HEK293 (cell line): ENCODE results near the gene THSD7A.

Experiments used
- BCL11A ChIP-seq: fragments of 450-650 bp; formaldehyde crosslinking; IDR thresholded peaks from 2 replicates; pipeline ENCODE4 v1.5.1; 2016; ENCODE audit warnings: low read depth, missing biosample characterization, missing genetic modification characterization
- ZNF121 ChIP-seq: fragments of 450-650 bp; formaldehyde crosslinking; IDR thresholded peaks from 2 replicates; pipeline ENCODE4 v1.5.1; 2016; ENCODE audit warnings: missing biosample characterization, missing genetic modification characterization
- ZNF274 ChIP-seq, 2 experiments: fragments of 200-500 bp in 1 of 2; fragments of 450-650 bp in 1 of 2; sonication (Bioruptor generic) in 1 of 2; formaldehyde crosslinking in 1 of 2; IDR thresholded peaks; 2 replicates each; pipeline versions ENCODE4 v1.5.1 to v1.6.1; 2014 to 2016; ENCODE audit warnings: borderline replicate concordance in 1 of 2, inconsistent platforms in 1 of 2, low read length in 1 of 2, missing biosample characterization in 1 of 2, missing genetic modification characterization in 1 of 2
- ZNF510 ChIP-seq: fragments of 450-650 bp; formaldehyde crosslinking; IDR thresholded peaks from 2 replicates; pipeline ENCODE4 v1.5.1; 2018; ENCODE audit warnings: mild to moderate bottlenecking, missing genetic modification characterization, missing biosample characterization; ENCODE audit not compliant: insufficient replicate concordance
- ZNF660 ChIP-seq: fragments of 450-650 bp; IDR thresholded peaks from 2 replicates; pipeline ENCODE4 v1.5.1; 2018; ENCODE audit warnings: missing biosample characterization, mild to moderate bottlenecking, missing genetic modification characterization
- ZNF768 ChIP-seq: fragments of 450-650 bp; formaldehyde crosslinking; IDR thresholded peaks from 2 replicates; pipeline ENCODE4 v1.5.1; 2018; ENCODE audit warnings: missing biosample characterization, mild to moderate bottlenecking, missing genetic modification characterization
- TF ChIP-seq, protein P1 (sequence below): fragments of 450-650 bp; formaldehyde crosslinking; IDR thresholded peaks from 2 replicates; pipeline ENCODE4 v1.5.1; 2016; ENCODE audit warnings: missing biosample characterization, missing genetic modification characterization
- TF ChIP-seq, protein P2 (sequence below): fragments of 450-650 bp; formaldehyde crosslinking; IDR thresholded peaks from 2 replicates; pipeline ENCODE4 v1.5.1; 2017; ENCODE audit warnings: missing biosample characterization, missing genetic modification characterization
- TF ChIP-seq, protein P3 (sequence below): fragments of 450-650 bp; formaldehyde crosslinking; IDR thresholded peaks from 2 replicates; pipeline ENCODE4 v1.5.1; 2016; ENCODE audit warnings: missing biosample characterization, missing genetic modification characterization
- TF ChIP-seq, protein P4 (sequence below): fragments of 450-650 bp; formaldehyde crosslinking; IDR thresholded peaks from 2 replicates; pipeline ENCODE4 v1.5.1; 2016; ENCODE audit warnings: missing biosample characterization, missing genetic modification characterization
- TF ChIP-seq, protein P5 (sequence below): fragments of 450-650 bp; formaldehyde crosslinking; IDR thresholded peaks from 2 replicates; pipeline ENCODE4 v1.5.1; 2016; ENCODE audit warnings: missing biosample characterization, missing genetic modification characterization

DNA sequence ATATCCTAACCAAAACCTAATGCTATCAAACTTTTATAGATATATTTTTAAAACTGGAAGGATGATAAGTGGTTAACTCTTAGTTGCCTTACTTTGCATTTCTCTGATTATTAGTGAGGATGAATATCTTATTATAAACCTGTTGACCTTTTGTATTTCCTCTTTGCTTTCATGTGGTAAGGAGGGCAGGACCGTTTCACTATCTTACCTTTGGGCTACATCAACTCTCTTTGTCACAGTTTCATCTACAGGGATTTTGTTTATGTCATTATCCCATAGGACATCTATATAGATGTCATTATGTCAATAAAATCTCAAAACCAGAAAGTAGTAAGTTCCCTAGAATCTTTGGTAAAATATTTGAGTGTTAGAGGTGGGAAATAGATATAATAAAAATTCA, 219.3 kb downstream of the THSD7A start:
- TF ChIP-seq ZNF510 (tag by site-specific recombination) (no peak), BCL11A (tag by site-specific recombination) (no peak), ZNF274 (IDR thresholded peaks at IDR 0.05; ENCODE audit: low read length) (no peak), ZNF274 (tag by site-specific recombination; IDR thresholded peaks at IDR 0.05; ENCODE audit: borderline replicate concordance) (no peak), ZNF660 (no peak), ZNF768 (tag by site-specific recombination) (no peak), ZNF121 (tag by site-specific recombination) (no peak)
- TF ChIP-seq, protein P1, sequence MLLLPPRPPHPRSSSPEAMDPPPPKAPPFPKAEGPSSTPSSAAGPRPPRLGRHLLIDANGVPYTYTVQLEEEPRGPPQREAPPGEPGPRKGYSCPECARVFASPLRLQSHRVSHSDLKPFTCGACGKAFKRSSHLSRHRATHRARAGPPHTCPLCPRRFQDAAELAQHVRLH (tag by site-specific recombination), result no peak
- TF ChIP-seq, protein P2, sequence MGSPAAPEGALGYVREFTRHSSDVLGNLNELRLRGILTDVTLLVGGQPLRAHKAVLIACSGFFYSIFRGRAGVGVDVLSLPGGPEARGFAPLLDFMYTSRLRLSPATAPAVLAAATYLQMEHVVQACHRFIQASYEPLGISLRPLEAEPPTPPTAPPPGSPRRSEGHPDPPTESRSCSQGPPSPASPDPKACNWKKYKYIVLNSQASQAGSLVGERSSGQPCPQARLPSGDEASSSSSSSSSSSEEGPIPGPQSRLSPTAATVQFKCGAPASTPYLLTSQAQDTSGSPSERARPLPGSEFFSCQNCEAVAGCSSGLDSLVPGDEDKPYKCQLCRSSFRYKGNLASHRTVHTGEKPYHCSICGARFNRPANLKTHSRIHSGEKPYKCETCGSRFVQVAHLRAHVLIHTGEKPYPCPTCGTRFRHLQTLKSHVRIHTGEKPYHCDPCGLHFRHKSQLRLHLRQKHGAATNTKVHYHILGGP, result no peak
- TF ChIP-seq, protein P3, sequence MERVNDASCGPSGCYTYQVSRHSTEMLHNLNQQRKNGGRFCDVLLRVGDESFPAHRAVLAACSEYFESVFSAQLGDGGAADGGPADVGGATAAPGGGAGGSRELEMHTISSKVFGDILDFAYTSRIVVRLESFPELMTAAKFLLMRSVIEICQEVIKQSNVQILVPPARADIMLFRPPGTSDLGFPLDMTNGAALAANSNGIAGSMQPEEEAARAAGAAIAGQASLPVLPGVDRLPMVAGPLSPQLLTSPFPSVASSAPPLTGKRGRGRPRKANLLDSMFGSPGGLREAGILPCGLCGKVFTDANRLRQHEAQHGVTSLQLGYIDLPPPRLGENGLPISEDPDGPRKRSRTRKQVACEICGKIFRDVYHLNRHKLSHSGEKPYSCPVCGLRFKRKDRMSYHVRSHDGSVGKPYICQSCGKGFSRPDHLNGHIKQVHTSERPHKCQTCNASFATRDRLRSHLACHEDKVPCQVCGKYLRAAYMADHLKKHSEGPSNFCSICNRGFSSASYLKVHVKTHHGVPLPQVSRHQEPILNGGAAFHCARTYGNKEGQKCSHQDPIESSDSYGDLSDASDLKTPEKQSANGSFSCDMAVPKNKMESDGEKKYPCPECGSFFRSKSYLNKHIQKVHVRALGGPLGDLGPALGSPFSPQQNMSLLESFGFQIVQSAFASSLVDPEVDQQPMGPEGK (tag by site-specific recombination), result no peak
- TF ChIP-seq, protein P4, sequence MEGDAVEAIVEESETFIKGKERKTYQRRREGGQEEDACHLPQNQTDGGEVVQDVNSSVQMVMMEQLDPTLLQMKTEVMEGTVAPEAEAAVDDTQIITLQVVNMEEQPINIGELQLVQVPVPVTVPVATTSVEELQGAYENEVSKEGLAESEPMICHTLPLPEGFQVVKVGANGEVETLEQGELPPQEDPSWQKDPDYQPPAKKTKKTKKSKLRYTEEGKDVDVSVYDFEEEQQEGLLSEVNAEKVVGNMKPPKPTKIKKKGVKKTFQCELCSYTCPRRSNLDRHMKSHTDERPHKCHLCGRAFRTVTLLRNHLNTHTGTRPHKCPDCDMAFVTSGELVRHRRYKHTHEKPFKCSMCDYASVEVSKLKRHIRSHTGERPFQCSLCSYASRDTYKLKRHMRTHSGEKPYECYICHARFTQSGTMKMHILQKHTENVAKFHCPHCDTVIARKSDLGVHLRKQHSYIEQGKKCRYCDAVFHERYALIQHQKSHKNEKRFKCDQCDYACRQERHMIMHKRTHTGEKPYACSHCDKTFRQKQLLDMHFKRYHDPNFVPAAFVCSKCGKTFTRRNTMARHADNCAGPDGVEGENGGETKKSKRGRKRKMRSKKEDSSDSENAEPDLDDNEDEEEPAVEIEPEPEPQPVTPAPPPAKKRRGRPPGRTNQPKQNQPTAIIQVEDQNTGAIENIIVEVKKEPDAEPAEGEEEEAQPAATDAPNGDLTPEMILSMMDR (tag by site-specific recombination), result no peak
- TF ChIP-seq, protein P5, sequence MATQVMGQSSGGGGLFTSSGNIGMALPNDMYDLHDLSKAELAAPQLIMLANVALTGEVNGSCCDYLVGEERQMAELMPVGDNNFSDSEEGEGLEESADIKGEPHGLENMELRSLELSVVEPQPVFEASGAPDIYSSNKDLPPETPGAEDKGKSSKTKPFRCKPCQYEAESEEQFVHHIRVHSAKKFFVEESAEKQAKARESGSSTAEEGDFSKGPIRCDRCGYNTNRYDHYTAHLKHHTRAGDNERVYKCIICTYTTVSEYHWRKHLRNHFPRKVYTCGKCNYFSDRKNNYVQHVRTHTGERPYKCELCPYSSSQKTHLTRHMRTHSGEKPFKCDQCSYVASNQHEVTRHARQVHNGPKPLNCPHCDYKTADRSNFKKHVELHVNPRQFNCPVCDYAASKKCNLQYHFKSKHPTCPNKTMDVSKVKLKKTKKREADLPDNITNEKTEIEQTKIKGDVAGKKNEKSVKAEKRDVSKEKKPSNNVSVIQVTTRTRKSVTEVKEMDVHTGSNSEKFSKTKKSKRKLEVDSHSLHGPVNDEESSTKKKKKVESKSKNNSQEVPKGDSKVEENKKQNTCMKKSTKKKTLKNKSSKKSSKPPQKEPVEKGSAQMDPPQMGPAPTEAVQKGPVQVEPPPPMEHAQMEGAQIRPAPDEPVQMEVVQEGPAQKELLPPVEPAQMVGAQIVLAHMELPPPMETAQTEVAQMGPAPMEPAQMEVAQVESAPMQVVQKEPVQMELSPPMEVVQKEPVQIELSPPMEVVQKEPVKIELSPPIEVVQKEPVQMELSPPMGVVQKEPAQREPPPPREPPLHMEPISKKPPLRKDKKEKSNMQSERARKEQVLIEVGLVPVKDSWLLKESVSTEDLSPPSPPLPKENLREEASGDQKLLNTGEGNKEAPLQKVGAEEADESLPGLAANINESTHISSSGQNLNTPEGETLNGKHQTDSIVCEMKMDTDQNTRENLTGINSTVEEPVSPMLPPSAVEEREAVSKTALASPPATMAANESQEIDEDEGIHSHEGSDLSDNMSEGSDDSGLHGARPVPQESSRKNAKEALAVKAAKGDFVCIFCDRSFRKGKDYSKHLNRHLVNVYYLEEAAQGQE (tag by site-specific recombination), result no peak
